ENCODE data around the gene ZSCAN30.

GRCh38 chr18:35267161-35267651, 22.8 kb downstream of the ZSCAN30 start:
- TF ChIP-seq POLR2A (IDR thresholded peaks at IDR 0.05) (peak in 1 of 3 donors; percentile 17), CTCF (IDR thresholded peaks at IDR 0.05 in 8 of 11, conservative IDR thresholded peaks at IDR 0.05 in 3 of 11) (peak in 1 of 11 experiments; percentile 14)

Data from spleen (tissue), 7 donors.